PC-3 (cell line): ENCODE results near the gene ZNF385B. TPM values are rescaled to one million over a fixed set of nuclear protein-coding genes. Genes with fewer than 3 reads are reported as not detected.

Experiments
- ATAC-seq: fragments of 200-7000 bp; cut with Tn5 transposase; 2 replicates; pipeline ENCODE4 v1.9.1; 2020; ENCODE audit warnings: mild to moderate bottlenecking, moderate library complexity
- BruUV-seq: library from RNA; stranded (reverse); fragments of 400-500 nt; replicated peaks from 2 replicates; lab custom pipeline; 2021; lab: Mats Ljungman, UMichigan
- CTCF ChIA-PET: fragments of 300-600 bp; sonication (Branson Sonifier 250); formaldehyde crosslinking; loops from one replicate; lab custom pipeline; 2022; ENCODE audit warnings: antibody characterized with exemption; lab: Charles Lee
- POLR2A ChIA-PET: fragments of 300-600 bp; sonication (Branson Sonifier 250); formaldehyde crosslinking; loops from one replicate; lab custom pipeline; 2022; ENCODE audit warnings: antibody characterized with exemption; ENCODE audit not compliant: unreplicated experiment; lab: Charles Lee
- DNase-seq: peaks from one replicate; pipeline ENCODE4 v3.0.0-alpha.2; 2015
- H2AFZ ChIP-seq: fragments of 300-600 bp; sonication (generic); 2 replicates; pipeline ENCODE4 v1.6.0; 2016; ENCODE audit warnings: antibody characterized with exemption, low read length
- H3F3A ChIP-seq: fragments of 300-600 bp; sonication (generic); one replicate; pipeline ENCODE4 v1.6.0; 2017; ENCODE audit warnings: antibody characterized with exemption, low read length, control low read depth, mild to moderate bottlenecking; ENCODE audit not compliant: unreplicated experiment
- H3K27ac ChIP-seq: fragments of 300-600 bp; sonication (generic); 2 replicates; pipeline ENCODE4 v1.5.1; 2016; ENCODE audit warnings: mild to moderate bottlenecking, low read length
- H3K27me3 ChIP-seq: fragments of 300-600 bp; sonication (generic); 2 replicates; pipeline ENCODE4 v1.6.1; 2016; ENCODE audit warnings: low read length, mixed read lengths
- H3K36me3 ChIP-seq: fragments of 300-600 bp; sonication (generic); 2 replicates; pipeline ENCODE4 v1.6.1; 2016; ENCODE audit warnings: low read depth, mixed run types, low read length, mixed read lengths
- H3K4me1 ChIP-seq: fragments of 300-600 bp; sonication (generic); 2 replicates; pipeline ENCODE4 v1.5.1; 2016; ENCODE audit warnings: low read length; ENCODE audit not compliant: insufficient read depth
- H3K4me2 ChIP-seq: fragments of 300-600 bp; sonication (generic); 2 replicates; pipeline ENCODE4 v1.6.0; 2016; ENCODE audit warnings: low read length
- H3K4me3 ChIP-seq: fragments of 300-600 bp; sonication (generic); 2 replicates; pipeline ENCODE4 v1.5.1; 2016; ENCODE audit warnings: mild to moderate bottlenecking, low read length, mixed read lengths
- H3K79me2 ChIP-seq: fragments of 300-600 bp; sonication (generic); 2 replicates; pipeline ENCODE4 v1.6.1; 2017; ENCODE audit warnings: low read length, mixed read lengths
- H3K9ac ChIP-seq: fragments of 300-600 bp; sonication (generic); 2 replicates; pipeline ENCODE4 v1.6.0; 2016; ENCODE audit warnings: mild to moderate bottlenecking, low read length
- H3K9me2 ChIP-seq: fragments of 300-600 bp; sonication (generic); replicated peaks from 2 replicates; pipeline ENCODE4 v1.6.1; 2016; ENCODE audit warnings: mixed run types, low read length, mixed read lengths
- H3K9me3 ChIP-seq: fragments of 300-600 bp; sonication (generic); 2 replicates; pipeline ENCODE4 v1.6.1; 2016; ENCODE audit warnings: low read length, mixed read lengths
- H4K20me1 ChIP-seq: fragments of 300-600 bp; sonication (generic); 2 replicates; pipeline ENCODE4 v1.6.1; 2016; ENCODE audit warnings: low read length, mixed read lengths
- EZH2 ChIP-seq: fragments of 300-600 bp; sonication (generic); IDR thresholded peaks from one replicate; pipeline ENCODE4 v1.6.1; 2017; ENCODE audit warnings: antibody characterized with exemption, mild to moderate bottlenecking, low read length; ENCODE audit not compliant: unreplicated experiment
- EZH2phosphoT487 ChIP-seq: fragments of 300-600 bp; sonication (generic); IDR thresholded peaks from 2 replicates; pipeline ENCODE4 v1.6.1; 2018; ENCODE audit warnings: mild to moderate bottlenecking, antibody characterized with exemption, low read length, borderline replicate concordance
- intact Hi-C: fragments of 100-400 bp; cut with micrococcal nuclease; formaldehyde crosslinking; loops from 2 replicates; pipeline ENCODE4 v1.9.0; 2023
- total RNA-seq: library from RNA; depleted of rRNA; stranded (reverse); fragments of >200 nt; gene quantifications from 2 replicates; pipeline ENCODE4 v1.2.3, GENCODE V29; 2014
- TF ChIP-seq, protein P1 (sequence below): fragments of 300-600 bp; sonication (generic); conservative IDR thresholded peaks from 2 replicates; pipeline ENCODE4 v1.5.1; 2017; ENCODE audit warnings: antibody characterized with exemption, low read depth, mild to moderate bottlenecking, low read length

ZNF385B gene
- total RNA-seq, 1 experiment from 2014 or later = 2.4 TPM

- intact Hi-C loops = no loop called here
- Histone ChIP-seq H3K9me2 (no peaks in the 10 kb centered on the region), H2AFZ (no peak overlapping the region), H3K4me2 (no peak overlapping the region), H3K9me3 (no peaks in the 10 kb centered on the region), H3F3A (no peaks in the 10 kb centered on the region), H3K27ac (no peak overlapping the region), H3K4me1 (no peaks in the 10 kb centered on the region), H3K27me3 (no peaks in the 10 kb centered on the region), H4K20me1 (no peaks in the 10 kb centered on the region), H3K79me2 (no peaks in the 10 kb centered on the region), H3K9ac (no peak overlapping the region), H3K4me3 (no peak overlapping the region), H3K36me3 (no peaks in the 10 kb centered on the region)
- TF ChIP-seq, protein P1, sequence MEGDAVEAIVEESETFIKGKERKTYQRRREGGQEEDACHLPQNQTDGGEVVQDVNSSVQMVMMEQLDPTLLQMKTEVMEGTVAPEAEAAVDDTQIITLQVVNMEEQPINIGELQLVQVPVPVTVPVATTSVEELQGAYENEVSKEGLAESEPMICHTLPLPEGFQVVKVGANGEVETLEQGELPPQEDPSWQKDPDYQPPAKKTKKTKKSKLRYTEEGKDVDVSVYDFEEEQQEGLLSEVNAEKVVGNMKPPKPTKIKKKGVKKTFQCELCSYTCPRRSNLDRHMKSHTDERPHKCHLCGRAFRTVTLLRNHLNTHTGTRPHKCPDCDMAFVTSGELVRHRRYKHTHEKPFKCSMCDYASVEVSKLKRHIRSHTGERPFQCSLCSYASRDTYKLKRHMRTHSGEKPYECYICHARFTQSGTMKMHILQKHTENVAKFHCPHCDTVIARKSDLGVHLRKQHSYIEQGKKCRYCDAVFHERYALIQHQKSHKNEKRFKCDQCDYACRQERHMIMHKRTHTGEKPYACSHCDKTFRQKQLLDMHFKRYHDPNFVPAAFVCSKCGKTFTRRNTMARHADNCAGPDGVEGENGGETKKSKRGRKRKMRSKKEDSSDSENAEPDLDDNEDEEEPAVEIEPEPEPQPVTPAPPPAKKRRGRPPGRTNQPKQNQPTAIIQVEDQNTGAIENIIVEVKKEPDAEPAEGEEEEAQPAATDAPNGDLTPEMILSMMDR = no peak
- TF ChIP-seq EZH2 (no peak), EZH2phosphoT487 (no peak)
- no peak for ATAC-seq
- no TSS peak for BruUV-seq
- CTCF ChIA-PET = no interaction called here
- no peak for DNase-seq
- POLR2A ChIA-PET = no interaction called here
Measured at GRCh38 chr2:179702912-179703311, 158.5 kb downstream of the ZNF385B start.

GRCh38 chr2:179701524-179702110, 159.8 kb downstream of the ZNF385B start:
- no peaks in the 10 kb centered on the region for H3K9me2 ChIP-seq
- no peak overlapping the region for H3K9ac ChIP-seq
- no peaks in the 10 kb centered on the region for H3F3A ChIP-seq
- no peaks in the 10 kb centered on the region for H3K27me3 ChIP-seq
- peak; percentile 37 for DNase-seq
- CTCF ChIA-PET = no interaction called here
- no peak for ATAC-seq
- POLR2A ChIA-PET = no interaction called here
- intact Hi-C loops = no loop called here
- no peaks in the 10 kb centered on the region for H3K4me1 ChIP-seq
- no peaks in the 10 kb centered on the region for H3K9me3 ChIP-seq
- TF ChIP-seq, protein P1 = no peak
- TF ChIP-seq EZH2 = no peak
- TF ChIP-seq EZH2phosphoT487 = no peak
- no peaks in the 10 kb centered on the region for H3K79me2 ChIP-seq
- no peak overlapping the region for H3K27ac ChIP-seq
- no peaks in the 10 kb centered on the region for H4K20me1 ChIP-seq
- BruUV-seq = no TSS peak
- H2AFZ ChIP-seq = 0 out of 2 replicates have a peak overlapping the region, but pooled peaks have one; percentile 25
- no peaks in the 10 kb centered on the region for H3K36me3 ChIP-seq
- H3K4me3 ChIP-seq = no peak overlapping the region
- H3K4me2 ChIP-seq = no peak overlapping the region

DNA sequence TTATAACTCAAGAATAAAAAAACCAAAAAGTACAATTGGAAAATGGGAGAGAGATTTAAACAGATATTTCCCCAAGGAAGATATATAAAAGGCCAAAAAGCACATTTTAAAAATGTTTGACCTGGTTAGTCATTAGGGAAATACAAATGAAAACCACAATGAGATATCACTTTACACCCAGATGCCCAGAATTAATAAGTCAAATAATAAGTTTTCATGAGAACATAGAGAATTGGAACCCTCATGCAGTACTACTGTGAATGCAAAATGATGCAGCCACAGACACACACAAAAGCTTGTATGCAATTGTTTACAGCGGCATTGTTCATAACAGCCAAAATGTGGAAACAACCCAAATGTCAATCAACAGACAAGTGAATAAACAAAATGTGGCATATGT, 165.9 kb downstream of the ZNF385B start:
- Histone ChIP-seq H3K4me3 (no peak overlapping the region), H3K27me3 (no peaks in the 10 kb centered on the region), H2AFZ (no peak overlapping the region), H3K9me2 (no peaks in the 10 kb centered on the region), H3K9me3 (no peaks in the 10 kb centered on the region), H3F3A (no peaks in the 10 kb centered on the region), H4K20me1 (no peaks in the 10 kb centered on the region), H3K27ac (no peak overlapping the region), H3K36me3 (no peaks in the 10 kb centered on the region), H3K4me2 (no peak overlapping the region), H3K9ac (no peak overlapping the region), H3K79me2 (no peaks in the 10 kb centered on the region), H3K4me1 (peaks cover 28% of the 10 kb centered on the region)
- no TSS peak for BruUV-seq
- ATAC-seq (peak; percentile 24; the same call in 1 of the 2 replicates), DNase-seq (peak; percentile 10)
- intact Hi-C loops = no loop called here
- ChIA-PET POLR2A (no interaction called here), CTCF (no interaction called here)
- TF ChIP-seq, protein P1 = no peak
- TF ChIP-seq EZH2phosphoT487 (no peak), EZH2 (no peak)
